Neutrophil (primary cell): ENCODE data around the gene ZNF407.

Experiments
- H3K27ac ChIP-seq: fragments of 200-600 bp; sonication (generic); 2 replicates; pipeline ENCODE4 v1.5.1; 2016; ENCODE audit warnings: mild to moderate bottlenecking, moderate library complexity
- H3K27me3 ChIP-seq: fragments of 200-600 bp; sonication (generic); 2 replicates; pipeline ENCODE4 v1.6.0; 2016; ENCODE audit warnings: mild to moderate bottlenecking
- H3K36me3 ChIP-seq: fragments of 200-600 bp; sonication (generic); 2 replicates; pipeline ENCODE4 v1.5.1; 2017
- H3K4me1 ChIP-seq, 2 experiments: fragments of 200-600 bp in 1 of 2; sonication (generic) in 1 of 2; 1 replicate in 1 of 2; 2 replicates in 1 of 2; pipeline versions ENCODE4 v1.5.1 to v1.6.1; 2013 to 2016; ENCODE audit warnings: low read depth in 1 of 2, low read length in 1 of 2, mild to moderate bottlenecking in 1 of 2, moderate library complexity in 1 of 2; ENCODE audit not compliant: control insufficient read depth in 1 of 2, insufficient read depth in 1 of 2
- H3K4me3 ChIP-seq, 2 experiments: fragments of 200-600 bp in 1 of 2; sonication (generic) in 1 of 2; 1 replicate in 1 of 2; 2 replicates in 1 of 2; pipeline ENCODE4 v1.5.1; 2013 to 2016; ENCODE audit warnings: low read depth in 1 of 2, low read length in 1 of 2, mild to moderate bottlenecking in 1 of 2, moderate library complexity in 1 of 2
- H3K9me3 ChIP-seq: fragments of 200-600 bp; sonication (generic); 2 replicates; pipeline ENCODE4 v1.5.1; 2016
- TF ChIP-seq, protein P1 (sequence below): fragments of 200-600 bp; sonication (generic); IDR thresholded peaks from 2 replicates; pipeline ENCODE4 v1.5.1; 2016; ENCODE audit warnings: antibody characterized with exemption

Gene ZNF407

DNA sequence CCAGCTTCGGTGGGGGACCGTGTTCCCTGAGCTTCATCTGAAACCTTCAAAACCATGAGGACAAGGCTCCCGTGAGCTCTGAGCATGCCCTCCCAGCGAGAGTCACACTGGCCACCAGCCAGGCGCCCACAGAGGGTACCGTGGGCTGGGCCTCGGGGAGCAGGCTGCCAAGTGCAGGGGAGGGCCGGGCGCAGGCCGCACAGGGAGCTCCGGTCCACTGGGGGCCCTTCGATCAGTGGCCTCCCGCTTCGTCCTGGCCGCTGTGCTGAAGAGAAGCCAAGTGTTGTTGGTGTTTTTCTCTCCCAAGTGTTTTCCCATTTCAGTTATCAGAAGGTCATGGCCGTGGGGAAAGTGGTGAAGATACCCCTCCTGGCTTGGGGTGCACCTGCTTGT lies 466.8 kb downstream of the ZNF407 start:
- H3K4me3 ChIP-seq = no peak overlapping the region
- H3K9me3 ChIP-seq = no peaks in the 10 kb centered on the region
- peaks cover 18% of the 10 kb centered on the region for H3K36me3 ChIP-seq
- H3K27me3 ChIP-seq = no peaks in the 10 kb centered on the region
- H3K4me1 ChIP-seq = peaks cover 19 to 20% of the 10 kb centered on the region in 2 experiments
- TF ChIP-seq, protein P1, sequence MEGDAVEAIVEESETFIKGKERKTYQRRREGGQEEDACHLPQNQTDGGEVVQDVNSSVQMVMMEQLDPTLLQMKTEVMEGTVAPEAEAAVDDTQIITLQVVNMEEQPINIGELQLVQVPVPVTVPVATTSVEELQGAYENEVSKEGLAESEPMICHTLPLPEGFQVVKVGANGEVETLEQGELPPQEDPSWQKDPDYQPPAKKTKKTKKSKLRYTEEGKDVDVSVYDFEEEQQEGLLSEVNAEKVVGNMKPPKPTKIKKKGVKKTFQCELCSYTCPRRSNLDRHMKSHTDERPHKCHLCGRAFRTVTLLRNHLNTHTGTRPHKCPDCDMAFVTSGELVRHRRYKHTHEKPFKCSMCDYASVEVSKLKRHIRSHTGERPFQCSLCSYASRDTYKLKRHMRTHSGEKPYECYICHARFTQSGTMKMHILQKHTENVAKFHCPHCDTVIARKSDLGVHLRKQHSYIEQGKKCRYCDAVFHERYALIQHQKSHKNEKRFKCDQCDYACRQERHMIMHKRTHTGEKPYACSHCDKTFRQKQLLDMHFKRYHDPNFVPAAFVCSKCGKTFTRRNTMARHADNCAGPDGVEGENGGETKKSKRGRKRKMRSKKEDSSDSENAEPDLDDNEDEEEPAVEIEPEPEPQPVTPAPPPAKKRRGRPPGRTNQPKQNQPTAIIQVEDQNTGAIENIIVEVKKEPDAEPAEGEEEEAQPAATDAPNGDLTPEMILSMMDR = no peak
- H3K27ac ChIP-seq = no peak overlapping the region

DNA sequence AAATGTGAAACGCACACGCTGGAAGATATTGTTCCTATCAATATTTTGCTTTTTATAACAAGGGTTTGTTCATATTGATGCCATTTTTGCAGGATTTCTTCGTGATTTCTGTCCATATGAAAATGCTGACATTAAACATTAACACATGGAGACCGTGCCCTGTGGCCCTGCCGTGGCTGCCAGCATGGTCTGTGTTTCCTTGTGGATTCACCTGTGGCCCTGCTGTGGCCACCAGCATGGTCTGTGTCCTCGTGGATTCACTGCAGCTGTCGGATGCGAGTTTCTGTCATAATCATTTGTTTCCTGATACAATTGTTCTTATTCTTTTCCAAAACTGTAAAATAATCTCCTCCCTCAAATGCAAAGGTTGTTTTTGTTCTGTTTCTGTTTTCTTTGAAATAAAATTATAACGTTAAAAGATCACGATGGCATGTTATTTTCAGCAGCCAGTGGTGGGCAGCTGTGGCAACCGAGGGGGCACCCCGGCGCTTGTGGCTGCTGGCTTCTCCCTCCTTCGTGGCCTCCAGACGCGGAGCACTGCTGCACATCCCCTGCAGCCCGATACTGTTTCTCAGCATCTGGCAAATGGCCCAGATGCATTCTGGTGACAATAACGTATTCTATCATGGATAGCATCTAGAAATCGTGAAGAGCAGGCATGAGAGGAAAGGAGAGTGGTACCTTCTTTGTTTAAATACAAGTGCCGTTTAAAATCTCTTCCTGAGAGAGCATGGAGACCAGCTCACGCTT lies 467.8 kb downstream of the ZNF407 start:
- no peak overlapping the region for H3K4me3 ChIP-seq
- no peak overlapping the region for H3K27ac ChIP-seq
- TF ChIP-seq, protein P1 = no peak
- no peaks in the 10 kb centered on the region for H3K27me3 ChIP-seq
- peaks cover 28 to 29% of the 10 kb centered on the region in 2 experiments for H3K4me1 ChIP-seq
- peaks cover 18% of the 10 kb centered on the region for H3K36me3 ChIP-seq
- no peaks in the 10 kb centered on the region for H3K9me3 ChIP-seq

DNA sequence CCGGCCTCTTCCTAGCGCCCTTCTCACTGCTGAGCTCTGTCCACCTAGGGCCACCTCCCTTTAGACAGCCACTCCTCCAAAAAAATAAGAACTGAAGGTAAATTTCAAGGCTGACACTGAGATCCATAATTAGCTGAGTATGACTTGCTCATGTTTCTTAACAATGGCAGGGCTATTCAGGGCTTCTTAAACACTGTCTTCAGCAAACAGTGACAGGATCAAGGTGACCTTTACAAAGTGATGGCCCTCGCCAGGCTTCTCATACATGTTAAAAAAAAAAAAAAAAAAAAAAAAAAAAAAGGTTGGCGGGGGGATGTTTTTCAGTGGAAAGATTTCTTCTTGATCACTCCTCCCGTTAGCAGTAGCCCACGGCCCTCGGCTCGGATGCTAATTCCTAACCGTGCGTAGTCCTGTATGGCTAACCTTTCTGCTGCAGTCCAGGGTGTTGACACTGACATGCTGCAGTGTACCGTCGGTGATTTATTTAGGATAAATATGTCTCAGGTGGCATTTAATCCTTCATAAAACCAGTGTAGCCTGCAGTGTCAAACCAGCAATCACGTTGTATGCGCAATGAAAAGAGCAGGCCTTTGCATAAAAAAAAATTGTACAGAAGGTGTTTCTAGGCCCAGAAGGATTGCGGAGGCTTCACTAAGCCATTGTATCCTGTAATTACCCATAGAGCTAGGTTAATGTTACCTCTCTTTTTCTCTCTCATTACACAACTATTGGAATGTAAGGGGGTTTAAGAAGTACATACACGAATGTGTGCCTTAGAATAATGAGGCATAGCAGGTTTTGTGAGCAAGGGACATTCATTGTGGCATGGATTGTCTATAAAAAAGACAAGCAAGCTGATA lies 468.6 kb downstream of the ZNF407 start:
- TF ChIP-seq, protein P1 = no peak
- peaks cover 33 to 38% of the 10 kb centered on the region in 2 experiments for H3K4me1 ChIP-seq
- no peaks in the 10 kb centered on the region for H3K9me3 ChIP-seq
- H3K4me3 ChIP-seq = no peak overlapping the region
- H3K27ac ChIP-seq = peak overlapping the region; percentile 85
- H3K36me3 ChIP-seq = peaks cover 18% of the 10 kb centered on the region
- H3K27me3 ChIP-seq = no peaks in the 10 kb centered on the region

DNA sequence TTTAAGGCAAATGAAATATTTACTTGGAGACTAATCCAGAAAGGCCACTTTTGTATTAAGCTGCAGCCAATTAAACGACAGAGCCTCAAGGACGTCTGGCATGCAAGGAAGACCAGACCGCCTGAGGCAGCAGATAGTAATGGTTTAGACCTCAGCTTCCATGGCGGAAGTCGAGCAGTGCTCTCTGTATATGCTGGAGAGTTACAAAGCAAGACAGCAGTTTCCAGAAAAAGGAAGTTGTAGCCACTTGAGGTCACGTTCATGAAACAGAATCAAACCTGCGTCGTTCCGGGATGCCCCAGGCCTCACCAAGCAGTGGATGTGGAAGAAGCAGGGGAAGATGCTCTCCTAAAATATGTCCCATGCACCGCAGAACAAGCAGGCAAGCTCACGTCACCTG lies 469.3 kb downstream of the ZNF407 start:
- H3K36me3 ChIP-seq = peaks cover 18% of the 10 kb centered on the region
- H3K4me3 ChIP-seq = no peak overlapping the region
- peak overlapping the region; percentile 85 for H3K27ac ChIP-seq

DNA sequence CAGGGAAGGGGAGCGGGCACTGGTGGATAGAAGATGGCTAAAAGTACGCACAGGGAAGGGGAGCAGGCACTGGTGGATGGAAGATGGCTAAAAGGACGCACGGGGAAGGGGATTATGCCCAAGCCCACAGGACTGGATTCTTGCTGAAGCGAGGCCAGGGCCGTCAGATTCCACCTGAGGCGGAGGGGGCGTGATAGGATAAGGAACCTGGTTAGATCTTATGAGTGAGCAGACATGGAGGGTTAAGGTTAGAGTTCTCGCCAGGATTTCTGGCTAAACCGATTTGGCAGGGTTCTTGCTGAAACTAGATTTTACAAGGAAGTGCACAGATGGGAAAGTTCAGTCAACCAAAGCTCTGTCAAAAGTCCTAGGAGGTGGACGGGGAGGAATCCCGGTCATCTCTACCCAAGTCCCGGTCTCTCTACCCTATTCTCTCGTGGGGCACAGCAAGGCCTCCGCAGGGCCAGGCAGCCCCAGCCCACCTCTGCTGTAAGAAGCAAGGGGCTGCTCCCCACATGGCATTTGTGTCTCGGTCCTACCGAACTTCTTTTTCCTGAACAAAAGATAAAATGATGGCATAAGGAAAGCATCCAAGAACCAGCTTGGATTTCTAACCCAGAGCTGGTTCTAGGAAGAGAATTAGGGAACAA lies 470.5 kb downstream of the ZNF407 start:
- H3K9me3 ChIP-seq = no peaks in the 10 kb centered on the region
- H3K4me1 ChIP-seq = peaks cover 41 to 46% of the 10 kb centered on the region in 2 experiments
- H3K27ac ChIP-seq = peak overlapping the region; percentile 85
- H3K36me3 ChIP-seq = peaks cover 16% of the 10 kb centered on the region
- H3K4me3 ChIP-seq = no peak overlapping the region
- no peaks in the 10 kb centered on the region for H3K27me3 ChIP-seq
- TF ChIP-seq, protein P1 = no peak

More for the DNA sequence above, 469.3 kb downstream of the ZNF407 start:
- Histone ChIP-seq H3K9me3 (no peaks in the 10 kb centered on the region), H3K4me1 (peaks cover 40 to 44% of the 10 kb centered on the region in 2 experiments), H3K27me3 (no peaks in the 10 kb centered on the region)
- TF ChIP-seq, protein P1 = peak; percentile 28
